Spleen (tissue), 11 donors: ENCODE measurements around the gene CISTR. TPM values are rescaled to one million over a fixed set of nuclear protein-coding genes. Genes with fewer than 3 reads are reported as not detected.
A peak's percentile ranks its signal among the peaks of the same experiment; 100 is the strongest.

Experiments used
- DNase-seq: peaks from one replicate; pipeline ENCODE4 v3.0.0-alpha.2; 2020
- H3K27ac ChIP-seq, 8 donors: fragments of 200-600 bp; sonication (generic) in 7 of 8; 1 replicate in 4 of 8; 2 replicates in 4 of 8; pipeline versions ENCODE4 v1.5.0 to v1.8.0; 2016 to 2021; ENCODE audit warnings: inconsistent platforms in 4 of 8, mild to moderate bottlenecking in 4 of 8, moderate library complexity in 1 of 8
- H3K27me3 ChIP-seq, 7 donors: fragments of 200-600 bp; sonication (generic) in 6 of 7; replicated peaks in 1 of 7; 1 replicate in 4 of 7; 2 replicates in 3 of 7; pipeline versions ENCODE4 v1.5.0 to v1.8.0; 2016 to 2021; ENCODE audit warnings: inconsistent platforms in 3 of 7, mild to moderate bottlenecking in 1 of 7
- H3K36me3 ChIP-seq, 6 donors: fragments of 200-600 bp; sonication (generic) in 5 of 6; 1 replicate in 4 of 6; 2 replicates in 2 of 6; pipeline versions ENCODE4 v1.5.0 to v1.8.0; 2016 to 2021; ENCODE audit warnings: inconsistent platforms in 2 of 6
- H3K4me1 ChIP-seq, 6 donors: fragments of 200-600 bp; sonication (generic) in 5 of 6; 1 replicate in 3 of 6; 2 replicates in 3 of 6; pipeline versions ENCODE4 v1.5.0 to v1.8.0; 2016 to 2021; ENCODE audit warnings: inconsistent platforms in 3 of 6
- H3K4me3 ChIP-seq, 8 donors: fragments of 200-600 bp; sonication (generic) in 7 of 8; 1 replicate in 4 of 8; 2 replicates in 4 of 8; pipeline versions ENCODE4 v1.5.0 to v1.8.0; 2016 to 2021; ENCODE audit warnings: inconsistent platforms in 4 of 8, mild to moderate bottlenecking in 4 of 8, moderate library complexity in 2 of 8
- H3K9me3 ChIP-seq, 8 donors: fragments of 200-600 bp; sonication (generic) in 7 of 8; 1 replicate in 4 of 8; 2 replicates in 4 of 8; pipeline versions ENCODE4 v1.5.0 to v1.8.0; 2016 to 2021; ENCODE audit warnings: inconsistent platforms in 4 of 8
- CTCF ChIP-seq, 11 experiments: fragments of 200-600 bp in 7 of 11; fragments of 450-650 bp in 4 of 11; sonication (generic) in 4 of 11; IDR thresholded peaks in 8 of 11; conservative IDR thresholded peaks in 3 of 11; 1 replicate in 7 of 11; 2 replicates in 4 of 11; pipeline versions ENCODE4 v1.4.0 to v1.8.0; 2016 to 2021; ENCODE audit warnings: antibody characterized with exemption in 11 of 11, inconsistent platforms in 4 of 11, mild to moderate bottlenecking in 1 of 11
- POLR2A ChIP-seq, 3 donors: fragments of 450-650 bp; IDR thresholded peaks; one replicate each; pipeline ENCODE4 v1.5.1; 2017; ENCODE audit warnings: antibody characterized with exemption in 3 of 3, mild to moderate bottlenecking in 1 of 3
- POLR2AphosphoS5 ChIP-seq, 3 donors: sonication (generic); formaldehyde crosslinking; IDR thresholded peaks; one replicate each; pipeline ENCODE4 v1.5.1; 2017; ENCODE audit warnings: antibody characterized with exemption in 3 of 3
- WGBS, 5 donors: extraction: QIAGEN DNeasy Blood & Tissue Kit in 3 of 5; methylation state at CpG; one replicate each; pipeline versions ENCODE4 v1.1.5 to v1.1.7; 2013 to 2018; 5-methylcytosine and 5-hydroxymethylcytosine counted together
- intact Hi-C: fragments of 100-400 bp; cut with DNase I; formaldehyde crosslinking; loops from one replicate; pipeline ENCODE4 v1.15.0; 2023; ENCODE audit warnings: low total_unique reads
- polyA plus RNA-seq, 3 donors: library from polyadenylated mRNA; stranded (reverse); fragments of 200-250 nt; gene quantifications; one replicate each; pipeline ENCODE4 v1.2.1, GENCODE V29; 2013
- total RNA-seq, 7 donors: library from RNA; depleted of rRNA in 3 of 7; stranded (reverse); fragments of >200 nt in 3 of 7; fragmentation: NEBNext Ultra II Directional in 4 of 7; extraction: Animal tissue kit (Norgen Biotek cat#: 25700) in 4 of 7; gene quantifications; one replicate each; pipeline versions ENCODE4 v1.1.0 to v1.2.1, GENCODE V29; 2016 to 2021
- donor health status: healthy with polysubstance abuse.
- donor health status: DM: no; HTN: no; CAD: no; lungs with moderate emphysema.
- donor health status: DM: no; HTN: no; CAD: no.
- donor health status: Bipolar disorder and iron deficiency.
- donor health status: healthy.
- donor health status: DM: no; HTN: no; CAD: no.
- donor health status: DM: yes; HTN: yes; CAD: no.

Gene CISTR
- total and polyA plus RNA-seq, 10 donors: 0.20 TPM; not detected in 9

GRCh38 chr12:53752621-53753020 is 842 bp upstream of the CISTR start:
- intact Hi-C loops: no loop called here
- TF ChIP-seq POLR2AphosphoS5 (IDR thresholded peaks at IDR 0.05) (no peak), CTCF (IDR thresholded peaks at IDR 0.05 in 8 of 11, conservative IDR thresholded peaks at IDR 0.05 in 3 of 11) (no peak), POLR2A (IDR thresholded peaks at IDR 0.05) (no peak)

GRCh38 chr12:53752192-53752601 is 418 bp upstream of the CISTR start:
- Histone ChIP-seq H3K27ac (no peak overlapping the region), H3K27me3 (peaks cover 0 to 86% (median 39%) of the 10 kb centered on the region in 7 donors), H3K4me1 (peaks cover 10 to 81% (median 52%) of the 10 kb centered on the region in 6 donors), H3K9me3 (no peaks in the 10 kb centered on the region), H3K36me3 (no peaks in the 10 kb centered on the region), H3K4me3 (peak overlapping the region in 7 of 8 donors; percentile 37 to 75 (median 51))
- intact Hi-C loops: no loop called here
- 46 to 66% (median 64%) methylated on average over 13 of the region's 13 CpGs for WGBS, 5 donors
- no peak for DNase-seq
- TF ChIP-seq CTCF (IDR thresholded peaks at IDR 0.05 in 8 of 11, conservative IDR thresholded peaks at IDR 0.05 in 3 of 11): no peak
- no peak for TF ChIP-seq POLR2A (IDR thresholded peaks at IDR 0.05)
- TF ChIP-seq POLR2AphosphoS5 (IDR thresholded peaks at IDR 0.05): no peak

More at GRCh38 chr12:53752621-53753020, 842 bp upstream of the CISTR start:
- Histone ChIP-seq H3K9me3 (no peaks in the 10 kb centered on the region), H3K27ac (no peak overlapping the region), H3K4me1 (peaks cover 11 to 81% (median 52%) of the 10 kb centered on the region in 6 donors), H3K4me3 (no peak overlapping the region), H3K27me3 (peaks cover 0 to 86% (median 34%) of the 10 kb centered on the region in 7 donors), H3K36me3 (no peaks in the 10 kb centered on the region)
- DNase-seq: no peak
- 86 to 92% (median 89%) methylated on average over 3 of the region's 3 CpGs for WGBS, 5 donors

GRCh38 chr12:53750812-53751335 is 905 bp downstream of the CISTR start:
- intact Hi-C loops: no loop called here
- peaks cover 0 to 92% (median 43%) of the 10 kb centered on the region in 7 donors for H3K27me3 ChIP-seq
- H3K9me3 ChIP-seq: no peaks in the 10 kb centered on the region
- DNase-seq: peak; percentile 82
- H3K4me3 ChIP-seq: peak overlapping the region; percentile 37 to 75 (median 50)
- WGBS, 5 donors: 3 to 9% (median 7%) methylated on average over 24 to 36 of the region's 36 CpGs
- H3K4me1 ChIP-seq: peaks cover 9 to 81% (median 55%) of the 10 kb centered on the region in 6 donors
- peak overlapping the region in 6 of 8 donors; percentile 13 to 74 (median 62) for H3K27ac ChIP-seq
- TF ChIP-seq CTCF (IDR thresholded peaks at IDR 0.05 in 8 of 11, conservative IDR thresholded peaks at IDR 0.05 in 3 of 11): no peak
- no peak for TF ChIP-seq POLR2A (IDR thresholded peaks at IDR 0.05)
- no peak for TF ChIP-seq POLR2AphosphoS5 (IDR thresholded peaks at IDR 0.05)
- no peaks in the 10 kb centered on the region for H3K36me3 ChIP-seq

- peaks cover 0 to 92% (median 43%) of the 10 kb centered on the region in 7 donors for H3K27me3 ChIP-seq
Observed at GRCh38 chr12:53749986-53750811, 1.6 kb downstream of the CISTR start.

More at GRCh38 chr12:53749986-53750811, 1.6 kb downstream of the CISTR start:
- DNase-seq: no peak
- peak overlapping the region in 2 of 8 donors; percentile 56 to 75 for H3K4me3 ChIP-seq
- intact Hi-C loops: no loop called here
- no peak for TF ChIP-seq POLR2AphosphoS5 (IDR thresholded peaks at IDR 0.05)
- TF ChIP-seq POLR2A (IDR thresholded peaks at IDR 0.05): no peak
- no peak for TF ChIP-seq CTCF (IDR thresholded peaks at IDR 0.05 in 8 of 11, conservative IDR thresholded peaks at IDR 0.05 in 3 of 11)
- H3K27ac ChIP-seq: no peak overlapping the region
- WGBS, 5 donors: 46 to 68% (median 57%) methylated on average over 10 of the region's 10 CpGs
- no peaks in the 10 kb centered on the region for H3K9me3 ChIP-seq
- peaks cover 9 to 74% (median 54%) of the 10 kb centered on the region in 6 donors for H3K4me1 ChIP-seq
- H3K36me3 ChIP-seq: no peaks in the 10 kb centered on the region
